SU-DHL-6 (cell line): ENCODE results near the gene TNS1.

Experiments
- EZH2phosphoT487 ChIP-seq: fragments of 200-600 bp; sonication (generic), shearing (Covaris generic); conservative IDR thresholded peaks from 2 replicates; pipeline ENCODE4 v1.6.1; 2018; ENCODE audit warnings: mild to moderate bottlenecking, antibody characterized with exemption, low read length, moderate library complexity, mixed read lengths
- TF ChIP-seq, protein P1 (sequence below): fragments of 200-600 bp; sonication (generic); IDR thresholded peaks from one replicate; pipeline ENCODE4 v1.5.1; 2017; ENCODE audit warnings: antibody characterized with exemption, mild to moderate bottlenecking, low read length, moderate library complexity; ENCODE audit not compliant: insufficient read depth, poor library complexity, severe bottlenecking

GRCh38 chr2:217788669-217789002, 214.2 kb downstream of the TNS1 start:
- TF ChIP-seq, protein P1, sequence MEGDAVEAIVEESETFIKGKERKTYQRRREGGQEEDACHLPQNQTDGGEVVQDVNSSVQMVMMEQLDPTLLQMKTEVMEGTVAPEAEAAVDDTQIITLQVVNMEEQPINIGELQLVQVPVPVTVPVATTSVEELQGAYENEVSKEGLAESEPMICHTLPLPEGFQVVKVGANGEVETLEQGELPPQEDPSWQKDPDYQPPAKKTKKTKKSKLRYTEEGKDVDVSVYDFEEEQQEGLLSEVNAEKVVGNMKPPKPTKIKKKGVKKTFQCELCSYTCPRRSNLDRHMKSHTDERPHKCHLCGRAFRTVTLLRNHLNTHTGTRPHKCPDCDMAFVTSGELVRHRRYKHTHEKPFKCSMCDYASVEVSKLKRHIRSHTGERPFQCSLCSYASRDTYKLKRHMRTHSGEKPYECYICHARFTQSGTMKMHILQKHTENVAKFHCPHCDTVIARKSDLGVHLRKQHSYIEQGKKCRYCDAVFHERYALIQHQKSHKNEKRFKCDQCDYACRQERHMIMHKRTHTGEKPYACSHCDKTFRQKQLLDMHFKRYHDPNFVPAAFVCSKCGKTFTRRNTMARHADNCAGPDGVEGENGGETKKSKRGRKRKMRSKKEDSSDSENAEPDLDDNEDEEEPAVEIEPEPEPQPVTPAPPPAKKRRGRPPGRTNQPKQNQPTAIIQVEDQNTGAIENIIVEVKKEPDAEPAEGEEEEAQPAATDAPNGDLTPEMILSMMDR: no peak
- TF ChIP-seq EZH2phosphoT487: no peak
